Nephron (organoid): ENCODE data around the gene KRTAP10-10.
"Not testable (repeated sequence)": the region's sequence is repeated elsewhere in the genome, so short reads cannot be mapped to it uniquely, and the experiment has no call there.

Experiments used
- H3K27ac Mint-ChIP-seq, 3 experiments: 2 replicates each; pipeline ENCODE4 v1.8.0; 2020; ENCODE audit warnings: mixed read lengths in 3 of 3, mild to moderate bottlenecking in 2 of 3, moderate library complexity in 1 of 3
- H3K27me3 Mint-ChIP-seq: 2 replicates; pipeline ENCODE4 v1.8.0; 2021; ENCODE audit warnings: low read depth, mild to moderate bottlenecking, moderate library complexity, mixed read lengths
- H3K36me3 Mint-ChIP-seq: 2 replicates; pipeline ENCODE4 v1.8.0; 2020; ENCODE audit warnings: low read depth, mixed read lengths
- H3K4me1 Mint-ChIP-seq: 2 replicates; pipeline ENCODE4 v1.8.0; 2020; ENCODE audit warnings: mixed read lengths
- H3K4me3 Mint-ChIP-seq, 3 experiments: 2 replicates each; pipeline ENCODE4 v1.8.0; 2020; ENCODE audit warnings: mild to moderate bottlenecking in 3 of 3, mixed read lengths in 3 of 3, moderate library complexity in 2 of 3
- H3K9me3 Mint-ChIP-seq: 2 replicates; pipeline ENCODE4 v1.8.0; 2020; ENCODE audit warnings: mixed read lengths
- CTCF ChIP-seq, 3 experiments: fragments of 200-600 bp; sonication (generic); IDR thresholded peaks; one replicate each; pipeline ENCODE4 v1.5.0; 2021; ENCODE audit warnings: antibody characterized with exemption in 3 of 3; ENCODE audit not compliant: unreplicated experiment in 3 of 3

Gene KRTAP10-10

GRCh38 chr21:44658913-44659595 is 21.9 kb downstream of the KRTAP10-10 start:
- Mint-ChIP-seq H3K4me3 (no peak overlapping the region), H3K27ac (no peak overlapping the region), H3K36me3 (no peaks in the 10 kb centered on the region), H3K9me3 (peaks cover 38% of the 10 kb centered on the region), H3K4me1 (no peaks in the 10 kb centered on the region), H3K27me3 (peaks cover 4% of the 10 kb centered on the region)
- no peak for TF ChIP-seq CTCF (IDR thresholded peaks at IDR 0.05; ENCODE audit: unreplicated experiment in 3 of 3)

GRCh38 chr21:44661567-44661966 is 24.4 kb downstream of the KRTAP10-10 start:
- not testable (repeated sequence) for H3K4me3 Mint-ChIP-seq, H3K4me1 Mint-ChIP-seq, H3K27ac Mint-ChIP-seq, H3K36me3 Mint-ChIP-seq
- H3K27me3 Mint-ChIP-seq = peaks cover 12% of the 10 kb centered on the region
- H3K9me3 Mint-ChIP-seq = peaks cover 33% of the 10 kb centered on the region

GRCh38 chr21:44664691-44665090 is 27.5 kb downstream of the KRTAP10-10 start:
- H3K4me1 Mint-ChIP-seq = no peaks in the 10 kb centered on the region
- TF ChIP-seq CTCF (IDR thresholded peaks at IDR 0.05; ENCODE audit: unreplicated experiment in 3 of 3) = no peak
- H3K36me3 Mint-ChIP-seq = peaks cover 5% of the 10 kb centered on the region
- H3K4me3 Mint-ChIP-seq = no peak overlapping the region
- H3K9me3 Mint-ChIP-seq = peaks cover 33% of the 10 kb centered on the region
- H3K27me3 Mint-ChIP-seq = peaks cover 12% of the 10 kb centered on the region
- H3K27ac Mint-ChIP-seq = no peak overlapping the region

GRCh38 chr21:44666401-44667320 is 29.5 kb downstream of the KRTAP10-10 start, which contains the start of gene KRTAP12-2:
Gene KRTAP12-2, minus strand, starts transcription at chr21:44666927. Its CDS starts 41 bp downstream, at chr21:44666886.
- Mint-ChIP-seq H3K36me3 (peaks cover 5% of the 10 kb centered on the region), H3K9me3 (peaks cover 47% of the 10 kb centered on the region), H3K27ac (no peak within 1 kb of the TSS), H3K4me1 (no peaks in the 10 kb centered on the region), H3K27me3 (peaks cover 12% of the 10 kb centered on the region), H3K4me3 (no peak within 1 kb of the TSS)
- TF ChIP-seq CTCF (IDR thresholded peaks at IDR 0.05; ENCODE audit: unreplicated experiment in 3 of 3) = no peak

GRCh38 chr21:44667612-44668011 is 30.5 kb downstream of the KRTAP10-10 start:
- peaks cover 13% of the 10 kb centered on the region for H3K27me3 Mint-ChIP-seq
- TF ChIP-seq CTCF (IDR thresholded peaks at IDR 0.05; ENCODE audit: unreplicated experiment in 3 of 3) = no peak
- no peak overlapping the region for H3K4me3 Mint-ChIP-seq
- H3K9me3 Mint-ChIP-seq = peaks cover 47% of the 10 kb centered on the region
- no peak overlapping the region for H3K27ac Mint-ChIP-seq
- no peaks in the 10 kb centered on the region for H3K4me1 Mint-ChIP-seq
- peaks cover 5% of the 10 kb centered on the region for H3K36me3 Mint-ChIP-seq

- Mint-ChIP-seq H3K4me3 (no peak overlapping the region), H3K27ac (no peak overlapping the region), H3K27me3 (peaks cover 17% of the 10 kb centered on the region), H3K4me1 (no peaks in the 10 kb centered on the region), H3K9me3 (peaks cover 65% of the 10 kb centered on the region), H3K36me3 (peaks cover 10% of the 10 kb centered on the region)
- no peak for TF ChIP-seq CTCF (IDR thresholded peaks at IDR 0.05; ENCODE audit: unreplicated experiment in 3 of 3)
Observed at GRCh38 chr21:44670642-44671432, 33.7 kb downstream of the KRTAP10-10 start.
